ENCODE data around the gene CBFA2T3.

- TF ChIP-seq, protein P1, sequence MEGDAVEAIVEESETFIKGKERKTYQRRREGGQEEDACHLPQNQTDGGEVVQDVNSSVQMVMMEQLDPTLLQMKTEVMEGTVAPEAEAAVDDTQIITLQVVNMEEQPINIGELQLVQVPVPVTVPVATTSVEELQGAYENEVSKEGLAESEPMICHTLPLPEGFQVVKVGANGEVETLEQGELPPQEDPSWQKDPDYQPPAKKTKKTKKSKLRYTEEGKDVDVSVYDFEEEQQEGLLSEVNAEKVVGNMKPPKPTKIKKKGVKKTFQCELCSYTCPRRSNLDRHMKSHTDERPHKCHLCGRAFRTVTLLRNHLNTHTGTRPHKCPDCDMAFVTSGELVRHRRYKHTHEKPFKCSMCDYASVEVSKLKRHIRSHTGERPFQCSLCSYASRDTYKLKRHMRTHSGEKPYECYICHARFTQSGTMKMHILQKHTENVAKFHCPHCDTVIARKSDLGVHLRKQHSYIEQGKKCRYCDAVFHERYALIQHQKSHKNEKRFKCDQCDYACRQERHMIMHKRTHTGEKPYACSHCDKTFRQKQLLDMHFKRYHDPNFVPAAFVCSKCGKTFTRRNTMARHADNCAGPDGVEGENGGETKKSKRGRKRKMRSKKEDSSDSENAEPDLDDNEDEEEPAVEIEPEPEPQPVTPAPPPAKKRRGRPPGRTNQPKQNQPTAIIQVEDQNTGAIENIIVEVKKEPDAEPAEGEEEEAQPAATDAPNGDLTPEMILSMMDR (IDR thresholded peaks at IDR 0.05; ENCODE audit: borderline replicate concordance, extremely low read depth, low read length, poor library complexity, severe bottlenecking), result no peak
- no peak for TF ChIP-seq EZH2 (IDR thresholded peaks at IDR 0.05; ENCODE audit: borderline replicate concordance, low read depth, low read length, severe bottlenecking)
Measured at GRCh38 chr16:89017543-89018281, 40.7 kb upstream of the CBFA2T3 start.

Measured in DND-41 (cell line).